GM12872 (cell line): ENCODE results near the gene GREB1.
A peak's percentile ranks its signal among the peaks of the same experiment; 100 is the strongest.

Source experiments
- TF ChIP-seq, protein P1 (sequence below): IDR thresholded peaks from 3 replicates; pipeline ENCODE4 v1.5.1; 2011; ENCODE audit warnings: low read depth, mild to moderate bottlenecking, low read length, moderate library complexity; ENCODE audit not compliant: insufficient read depth

Gene GREB1

GRCh38 chr2:11493282-11493681 lies 40.6 kb upstream of the GREB1 start:
- TF ChIP-seq, protein P1, sequence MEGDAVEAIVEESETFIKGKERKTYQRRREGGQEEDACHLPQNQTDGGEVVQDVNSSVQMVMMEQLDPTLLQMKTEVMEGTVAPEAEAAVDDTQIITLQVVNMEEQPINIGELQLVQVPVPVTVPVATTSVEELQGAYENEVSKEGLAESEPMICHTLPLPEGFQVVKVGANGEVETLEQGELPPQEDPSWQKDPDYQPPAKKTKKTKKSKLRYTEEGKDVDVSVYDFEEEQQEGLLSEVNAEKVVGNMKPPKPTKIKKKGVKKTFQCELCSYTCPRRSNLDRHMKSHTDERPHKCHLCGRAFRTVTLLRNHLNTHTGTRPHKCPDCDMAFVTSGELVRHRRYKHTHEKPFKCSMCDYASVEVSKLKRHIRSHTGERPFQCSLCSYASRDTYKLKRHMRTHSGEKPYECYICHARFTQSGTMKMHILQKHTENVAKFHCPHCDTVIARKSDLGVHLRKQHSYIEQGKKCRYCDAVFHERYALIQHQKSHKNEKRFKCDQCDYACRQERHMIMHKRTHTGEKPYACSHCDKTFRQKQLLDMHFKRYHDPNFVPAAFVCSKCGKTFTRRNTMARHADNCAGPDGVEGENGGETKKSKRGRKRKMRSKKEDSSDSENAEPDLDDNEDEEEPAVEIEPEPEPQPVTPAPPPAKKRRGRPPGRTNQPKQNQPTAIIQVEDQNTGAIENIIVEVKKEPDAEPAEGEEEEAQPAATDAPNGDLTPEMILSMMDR, result no peak

GRCh38 chr2:11494310-11494709 lies 39.5 kb upstream of the GREB1 start:
- TF ChIP-seq, protein P1, result no peak

- TF ChIP-seq, protein P1, result no peak
Measured at GRCh38 chr2:11495844-11496681, 37.8 kb upstream of the GREB1 start.

DNA sequence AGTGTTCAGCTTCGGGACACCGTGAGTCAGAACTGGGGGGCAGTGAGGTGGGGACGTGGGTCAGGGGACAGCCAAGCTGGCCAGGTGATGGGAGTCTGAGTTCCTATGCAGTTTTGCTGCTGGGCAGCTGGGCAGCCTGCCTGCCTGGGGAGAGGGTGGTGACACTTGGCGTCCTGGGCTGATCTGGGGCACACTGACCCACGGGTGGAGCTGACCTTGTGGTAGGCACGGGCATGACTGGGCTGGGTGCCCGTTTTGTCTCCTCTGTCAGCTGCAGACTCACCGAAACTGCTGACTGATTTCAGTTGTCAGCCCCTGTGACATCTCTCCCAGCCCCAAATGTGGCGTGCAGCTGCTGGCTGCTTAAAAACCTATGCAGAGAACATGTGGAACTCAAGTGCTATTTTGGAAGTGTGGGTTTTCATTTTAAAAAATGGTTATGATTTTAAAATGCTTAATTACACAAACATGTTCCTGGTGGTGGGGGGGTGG lies 35.3 kb upstream of the GREB1 start:
- TF ChIP-seq, protein P1, result peak; percentile 14; the same call in 1 of the 3 replicates

DNA sequence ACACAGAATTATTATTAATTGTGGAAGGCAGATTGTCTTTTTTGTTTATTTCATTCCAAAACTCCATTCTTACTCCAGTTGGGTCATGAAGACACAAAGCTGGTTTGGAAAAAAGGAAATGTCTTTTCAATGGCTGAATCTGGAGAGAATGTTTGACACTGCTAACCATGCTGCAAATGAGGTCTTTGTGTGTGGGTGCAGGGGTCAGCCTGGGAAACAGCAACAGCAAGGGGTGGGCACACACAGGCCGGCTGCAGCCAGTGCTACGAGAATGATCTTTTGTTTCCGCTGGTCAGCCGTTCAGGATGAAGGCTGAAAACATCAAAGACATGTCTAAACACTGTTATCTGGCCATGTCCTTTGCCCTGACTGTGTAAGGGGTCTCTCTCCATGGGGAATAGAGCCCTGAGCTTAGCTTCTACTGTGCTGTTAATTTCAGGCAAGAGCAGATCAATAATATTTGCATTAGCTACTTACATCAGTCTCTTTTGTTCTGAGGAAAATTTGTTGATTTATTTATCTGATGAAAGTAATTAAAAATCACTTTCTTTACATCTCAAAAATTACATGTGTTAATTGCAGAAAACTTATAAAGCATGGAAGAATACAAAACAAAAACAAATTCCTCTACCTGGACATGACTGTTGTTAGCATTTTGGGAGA lies 34.6 kb upstream of the GREB1 start:
- TF ChIP-seq, protein P1, result no peak

- TF ChIP-seq, protein P1, result no peak
Measured at GRCh38 chr2:11500702-11501303, 33.0 kb upstream of the GREB1 start.

DNA sequence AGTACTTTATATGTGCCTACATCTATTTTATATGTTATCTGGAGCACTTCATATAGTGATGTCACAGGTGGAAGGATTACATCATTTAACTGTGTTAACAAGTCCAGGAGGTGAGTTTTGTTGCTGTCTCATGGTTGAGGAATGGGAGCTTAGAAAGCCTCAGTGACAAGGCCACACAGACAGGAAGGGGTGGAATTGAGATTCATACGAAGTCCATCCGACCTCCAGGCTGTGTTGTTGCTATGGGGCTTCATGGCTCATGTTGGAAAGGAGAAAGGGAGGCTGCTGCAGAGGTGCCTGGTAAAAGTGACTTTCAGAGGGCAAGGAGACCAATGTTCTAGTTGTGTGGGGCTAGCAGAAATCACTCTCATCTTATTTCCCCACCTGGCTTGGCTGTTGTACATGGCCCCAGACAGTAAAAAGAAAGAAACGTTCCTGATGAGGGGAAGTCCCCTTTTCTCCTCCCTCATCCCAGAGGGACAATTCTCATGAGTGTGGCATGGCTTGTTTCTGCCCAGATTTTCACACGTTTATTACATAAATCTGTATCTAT lies 31.0 kb upstream of the GREB1 start:
- TF ChIP-seq, protein P1, result no peak
